GM21717 (cell line): ENCODE results near the gene ZNRF4.

ENCODE experiments used
- ATAC-seq: cut with Tn5 transposase; IDR thresholded peaks from one replicate; pipeline ENCODE4 v1.9.1; 2021; ENCODE audit warnings: mild to moderate bottlenecking, moderate library complexity; ENCODE audit not compliant: unreplicated experiment

The ZNRF4 gene

GRCh38 chr19:5498830-5499550 lies 43.8 kb downstream of the ZNRF4 start:
- no peak for ATAC-seq

- ATAC-seq, result no peak
These were observed 46.7 kb downstream of the ZNRF4 start for GRCh38 chr19:5501907-5502306.

GRCh38 chr19:5503598-5503997 lies 48.4 kb downstream of the ZNRF4 start:
- ATAC-seq, result no peak

GRCh38 chr19:5504114-5504513 lies 48.9 kb downstream of the ZNRF4 start:
- no peak for ATAC-seq
